ENCODE data around the gene EDN1.

GRCh38 chr6:12296255-12296573 lies 6.1 kb downstream of the EDN1 start:
- TF ChIP-seq CTCF (IDR thresholded peaks at IDR 0.05; ENCODE audit: insufficient read depth, low read depth, low read length) (no peak), EZH2 (IDR thresholded peaks at IDR 0.05; ENCODE audit: insufficient read depth, low read length) (no peak)

All from astrocyte (in vitro differentiated cells and primary cell).